Retinal pigment epithelial cell (primary cell): Measurements from ENCODE around the gene DHX29.
A peak's percentile ranks its signal among the peaks of the same experiment; 100 is the strongest.

Source experiments
- DNase-seq: peaks from one replicate; pipeline ENCODE4 v3.0.0-alpha.2; 2010; ENCODE audit warnings: low read depth
- H3K4me3 ChIP-seq: 2 replicates; pipeline ENCODE4 v1.5.1; 2011; ENCODE audit warnings: mild to moderate bottlenecking, low read length, control low read depth, moderate library complexity
- TF ChIP-seq, protein P1 (sequence below): conservative IDR thresholded peaks from 2 replicates; pipeline ENCODE4 v1.5.1; 2011; ENCODE audit warnings: low read depth, low read length, control low read depth, inconsistent platforms

Gene DHX29

DNA sequence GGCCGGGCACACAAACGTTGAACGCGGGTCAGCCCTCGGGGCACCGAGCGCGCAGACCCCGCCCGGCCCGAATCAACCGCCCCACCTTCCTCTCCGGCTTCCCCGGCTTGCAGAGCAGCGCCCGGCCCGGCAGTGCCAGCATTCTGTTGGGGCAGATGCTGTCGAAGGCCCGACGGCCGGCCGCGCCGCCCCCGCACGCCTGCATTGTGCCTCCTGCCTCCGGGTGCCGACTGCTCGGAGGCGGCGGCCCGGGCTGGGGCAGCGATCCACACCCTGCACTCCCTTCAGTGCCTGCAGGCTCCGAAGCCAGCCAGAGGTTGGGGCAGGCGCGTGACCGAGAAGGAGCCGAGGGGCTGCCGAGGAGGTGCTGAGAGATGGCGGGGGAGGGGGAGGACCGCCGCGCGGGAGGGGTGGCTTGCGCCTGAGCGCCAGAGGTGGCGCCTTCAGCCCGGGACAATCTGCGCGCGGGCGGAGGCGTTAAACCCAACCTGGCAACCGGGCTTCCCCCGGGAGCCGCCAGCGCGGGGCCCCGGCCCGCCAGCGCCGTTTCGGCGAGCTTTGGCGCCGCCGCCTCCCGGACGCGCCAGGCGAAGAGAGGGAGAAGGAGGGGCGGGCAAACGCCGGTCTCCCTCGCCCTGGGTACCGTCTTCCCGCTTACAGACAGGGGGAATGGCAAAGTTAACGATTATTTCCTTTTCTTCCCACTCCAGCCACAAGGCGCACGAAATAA is 80.4 kb downstream of the DHX29 start, which contains the start of gene MCIDAS:
Gene MCIDAS, minus strand, starts transcription at position 382 of the 730 bp plus-strand sequence. Its CDS starts 177 bp downstream, at position 205.
- H3K4me3 ChIP-seq, result peak within 1 kb of the TSS; percentile 52
- TF ChIP-seq, protein P1, sequence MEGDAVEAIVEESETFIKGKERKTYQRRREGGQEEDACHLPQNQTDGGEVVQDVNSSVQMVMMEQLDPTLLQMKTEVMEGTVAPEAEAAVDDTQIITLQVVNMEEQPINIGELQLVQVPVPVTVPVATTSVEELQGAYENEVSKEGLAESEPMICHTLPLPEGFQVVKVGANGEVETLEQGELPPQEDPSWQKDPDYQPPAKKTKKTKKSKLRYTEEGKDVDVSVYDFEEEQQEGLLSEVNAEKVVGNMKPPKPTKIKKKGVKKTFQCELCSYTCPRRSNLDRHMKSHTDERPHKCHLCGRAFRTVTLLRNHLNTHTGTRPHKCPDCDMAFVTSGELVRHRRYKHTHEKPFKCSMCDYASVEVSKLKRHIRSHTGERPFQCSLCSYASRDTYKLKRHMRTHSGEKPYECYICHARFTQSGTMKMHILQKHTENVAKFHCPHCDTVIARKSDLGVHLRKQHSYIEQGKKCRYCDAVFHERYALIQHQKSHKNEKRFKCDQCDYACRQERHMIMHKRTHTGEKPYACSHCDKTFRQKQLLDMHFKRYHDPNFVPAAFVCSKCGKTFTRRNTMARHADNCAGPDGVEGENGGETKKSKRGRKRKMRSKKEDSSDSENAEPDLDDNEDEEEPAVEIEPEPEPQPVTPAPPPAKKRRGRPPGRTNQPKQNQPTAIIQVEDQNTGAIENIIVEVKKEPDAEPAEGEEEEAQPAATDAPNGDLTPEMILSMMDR, result peak; percentile 28
- DNase-seq, result no peak

DNA sequence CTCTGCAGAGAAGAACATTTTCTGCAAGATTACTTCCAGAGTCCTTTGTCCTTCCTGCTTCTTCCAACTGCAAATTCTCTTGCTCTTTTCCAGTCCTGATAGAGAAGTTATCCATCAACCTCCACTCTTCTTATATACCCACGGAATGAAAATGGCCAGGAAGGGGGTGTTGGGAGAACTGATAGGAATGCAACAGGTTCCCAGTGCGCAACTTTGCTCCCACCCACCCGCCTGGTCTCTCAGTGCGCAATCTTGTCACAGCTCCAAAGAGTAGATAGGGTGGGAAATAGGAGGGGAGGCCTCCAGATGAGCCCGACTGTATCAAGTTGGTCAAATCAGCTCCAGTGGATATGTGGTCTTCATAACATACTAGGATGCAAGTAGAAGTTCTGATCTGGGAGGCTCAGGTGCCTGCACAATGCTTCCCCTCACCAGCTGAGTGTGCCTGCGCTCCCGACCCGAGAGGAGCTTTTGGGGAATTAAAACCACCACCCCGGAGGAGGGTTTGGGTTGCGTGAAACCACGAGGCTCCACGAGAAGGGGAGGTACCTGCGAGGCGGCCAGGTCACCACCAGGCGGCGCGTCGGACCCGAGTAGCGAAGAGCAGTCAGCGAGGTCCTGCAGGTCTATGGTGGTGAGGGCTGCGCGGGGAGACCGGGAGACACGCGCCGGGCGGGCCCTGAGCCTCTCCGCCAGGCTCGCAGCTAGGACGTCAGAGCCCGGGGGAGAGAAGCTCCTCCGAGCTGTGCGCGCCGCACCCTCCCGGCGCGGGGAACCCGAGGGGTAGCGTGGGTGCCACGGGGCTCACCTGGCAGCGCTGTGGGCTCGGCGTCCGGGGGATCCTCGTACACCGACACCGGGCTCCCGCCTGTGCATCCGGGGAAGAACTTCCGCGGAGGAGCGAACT is 81.2 kb downstream of the DHX29 start:
- TF ChIP-seq, protein P1, result peak; percentile 75
- peak overlapping the region; percentile 52 for H3K4me3 ChIP-seq
- no peak for DNase-seq

DNA sequence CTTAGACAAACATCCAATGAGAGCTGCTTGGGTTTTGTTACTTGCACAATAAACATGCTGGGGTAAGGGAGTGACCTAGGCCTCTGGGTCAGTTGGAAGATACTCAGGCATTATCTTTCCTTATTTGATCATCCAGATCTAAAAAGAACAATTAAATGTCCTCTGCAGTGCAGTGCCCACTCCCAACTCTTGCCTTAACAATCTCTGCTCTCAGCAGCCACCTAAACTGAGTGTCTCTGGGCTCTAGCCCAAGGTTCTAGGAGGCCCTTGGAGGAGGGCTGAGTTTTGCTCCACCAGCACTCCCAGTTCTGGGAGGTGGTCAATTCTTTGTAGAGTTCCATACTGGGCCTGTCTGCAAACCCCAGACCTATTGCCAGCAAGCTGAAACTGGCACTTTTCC is 82.1 kb downstream of the DHX29 start:
- H3K4me3 ChIP-seq, result no peak overlapping the region
- TF ChIP-seq, protein P1, result no peak
- DNase-seq, result no peak

DNA sequence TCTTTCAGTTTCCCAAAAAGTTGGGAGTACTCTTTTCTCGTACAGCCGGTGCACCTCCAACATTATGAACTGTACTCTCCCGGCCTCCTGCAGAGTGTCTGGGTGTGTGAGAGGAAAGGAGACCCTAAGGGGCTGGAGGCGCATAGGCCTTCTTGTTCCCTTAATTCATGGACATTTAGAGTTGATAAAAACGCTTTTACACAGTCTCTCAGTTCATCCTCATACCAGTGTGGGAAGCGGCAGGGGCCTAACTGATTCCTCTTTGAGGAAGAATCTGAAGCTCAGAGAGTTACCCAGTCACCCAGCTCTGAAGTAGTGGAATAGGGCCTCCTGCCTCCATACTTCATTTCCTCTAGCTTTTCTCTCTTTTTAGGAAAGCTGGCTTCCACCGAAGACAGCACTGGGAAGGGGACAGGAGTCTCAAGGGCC is 83.7 kb downstream of the DHX29 start:
- TF ChIP-seq, protein P1, result no peak
- no peak overlapping the region for H3K4me3 ChIP-seq
- no peak for DNase-seq

DNA sequence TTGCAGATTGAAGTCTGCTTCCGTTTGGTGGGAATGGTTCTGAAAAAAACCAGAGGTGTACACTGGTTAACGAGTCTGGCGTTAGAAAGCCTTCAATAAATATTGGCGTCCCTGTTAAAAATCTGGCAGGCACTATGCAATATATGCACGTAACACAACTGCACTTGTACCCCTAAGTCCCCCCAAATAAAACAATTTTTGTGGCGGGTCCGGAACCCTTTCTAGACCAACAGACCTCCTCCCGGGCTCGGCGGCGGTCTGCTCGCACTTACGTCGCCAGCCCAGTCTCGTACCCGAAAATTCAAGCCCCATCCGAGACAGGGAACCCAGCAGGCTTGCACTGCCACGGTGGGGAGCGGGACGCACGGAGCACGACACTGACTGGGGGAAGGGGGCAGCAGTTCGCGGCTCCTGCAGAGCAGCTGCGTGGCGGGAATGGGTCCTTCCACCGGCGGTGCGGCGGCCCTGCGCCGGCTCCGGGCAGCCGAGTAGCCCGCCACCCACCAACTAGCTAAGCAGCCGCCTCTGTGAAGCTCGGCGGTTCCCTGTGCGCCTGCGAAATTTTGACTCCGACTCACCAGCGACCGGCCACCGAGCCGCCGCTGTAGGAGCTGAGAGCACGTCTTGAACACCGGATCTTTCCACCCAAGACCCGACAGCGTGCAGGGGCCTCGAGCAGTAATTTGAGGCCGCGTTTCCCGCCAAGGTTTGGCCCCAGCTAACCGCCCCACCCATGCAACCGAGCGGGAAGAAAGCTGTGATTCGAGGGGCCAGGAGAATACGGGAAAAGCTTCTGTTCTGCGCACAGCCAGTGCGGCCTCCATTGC is 84.3 kb downstream of the DHX29 start:
- no peak overlapping the region for H3K4me3 ChIP-seq
- DNase-seq, result no peak
- TF ChIP-seq, protein P1, result no peak

DNA sequence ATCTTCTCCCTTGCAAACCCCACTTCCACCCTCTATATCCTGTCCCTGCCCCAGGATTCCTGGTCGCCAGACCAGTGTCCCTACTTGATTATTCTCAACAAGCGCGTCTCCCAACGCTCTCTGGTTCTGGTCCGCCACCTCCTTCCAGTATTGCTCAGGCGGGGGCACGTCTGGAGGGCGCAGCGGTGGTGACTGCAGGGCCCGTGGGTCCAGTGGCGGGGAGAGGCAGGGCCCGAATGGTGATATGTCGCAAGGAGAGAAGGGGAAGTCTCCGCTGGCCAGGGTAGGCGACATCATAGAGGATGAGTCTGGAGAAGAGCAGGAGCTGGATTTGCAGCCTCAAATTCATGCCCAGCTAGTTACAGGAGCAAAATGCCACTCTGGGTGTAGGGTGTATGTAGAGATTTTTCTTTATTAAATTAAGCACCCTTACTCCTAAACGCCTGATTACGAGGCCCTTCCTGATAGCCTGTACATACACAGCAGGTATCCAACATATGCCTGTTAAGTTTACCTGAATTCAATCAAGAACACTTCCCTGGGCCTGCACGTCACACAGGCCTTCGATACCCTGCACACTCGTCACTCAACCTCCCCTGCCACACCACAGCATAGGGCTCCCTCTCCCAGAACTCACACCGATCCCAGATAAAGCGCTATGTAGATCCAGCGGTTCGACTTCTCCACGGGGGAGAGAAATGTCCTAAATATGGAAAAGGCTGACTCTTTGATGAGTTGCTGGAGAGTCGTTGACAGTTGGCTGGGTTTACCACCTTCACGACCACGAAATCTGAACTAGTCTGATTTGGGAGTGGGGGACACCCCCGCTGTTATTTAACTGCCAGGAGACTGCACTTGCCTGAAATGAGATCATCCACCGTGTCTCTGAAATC is 85.2 kb downstream of the DHX29 start:
- TF ChIP-seq, protein P1, result no peak
- no peak overlapping the region for H3K4me3 ChIP-seq
- DNase-seq, result no peak
